Activated CD8-positive, alpha-beta T cell treated with anti-CD3 and anti-CD28 coated beads for 36 hours (primary cell): Measurements from ENCODE around the gene ITK. TPM values are rescaled to one million over a fixed set of nuclear protein-coding genes. Genes with fewer than 3 reads are reported as not detected.

ENCODE experiments used
- ATAC-seq: fragments of 200-7000 bp; cut with Tn5 transposase; one replicate; pipeline ENCODE4 v1.10.0; 2021; ENCODE audit warnings: mild to moderate bottlenecking, moderate library complexity
- CTCF ChIA-PET: fragments of 350-600 bp; sonication (Branson Sonifier 250); formaldehyde crosslinking; loops from one replicate; lab custom pipeline; 2021; ENCODE audit warnings: antibody characterized with exemption; lab: Charles Lee
- POLR2A ChIA-PET: fragments of 350-600 bp; sonication (Branson Sonifier 250); formaldehyde crosslinking; loops from one replicate; lab custom pipeline; 2021; ENCODE audit warnings: antibody characterized with exemption; lab: Charles Lee
- DNase-seq: peaks from one replicate; pipeline ENCODE4 v3.0.0-alpha.2; 2020
- H3K27ac Mint-ChIP-seq: one replicate; pipeline ENCODE4 v1.8.0; 2021; ENCODE audit warnings: mild to moderate bottlenecking, mixed read lengths
- H3K27me3 Mint-ChIP-seq: one replicate; pipeline ENCODE4 v1.8.0; 2021; ENCODE audit warnings: mixed read lengths
- H3K36me3 Mint-ChIP-seq: one replicate; pipeline ENCODE4 v1.8.0; 2021; ENCODE audit warnings: low read depth, mixed read lengths
- H3K4me1 Mint-ChIP-seq: one replicate; pipeline ENCODE4 v1.8.0; 2021; ENCODE audit warnings: low read depth, mixed read lengths
- H3K4me3 Mint-ChIP-seq: one replicate; pipeline ENCODE4 v1.8.0; 2021; ENCODE audit warnings: mild to moderate bottlenecking, moderate library complexity, mixed read lengths
- H3K9me3 Mint-ChIP-seq: one replicate; pipeline ENCODE4 v1.8.0; 2021; ENCODE audit warnings: mixed read lengths
- intact Hi-C: fragments of 100-400 bp; cut with micrococcal nuclease; formaldehyde crosslinking; loops from one replicate; pipeline ENCODE4 v1.10.0; 2022
- total RNA-seq, 2 experiments: library from RNA; stranded (reverse); gene quantifications; one replicate each; pipeline ENCODE4 v1.2.3, GENCODE V29; 2021
- TF ChIP-seq, protein P1 (sequence below): fragments of 200-600 bp; IDR thresholded peaks from one replicate; pipeline ENCODE4 v1.8.0; 2022; ENCODE audit warnings: antibody characterized with exemption, mild to moderate bottlenecking

The ITK gene
- total RNA-seq, 2 experiments from 2014 or later: 229 to 236 TPM

DNA sequence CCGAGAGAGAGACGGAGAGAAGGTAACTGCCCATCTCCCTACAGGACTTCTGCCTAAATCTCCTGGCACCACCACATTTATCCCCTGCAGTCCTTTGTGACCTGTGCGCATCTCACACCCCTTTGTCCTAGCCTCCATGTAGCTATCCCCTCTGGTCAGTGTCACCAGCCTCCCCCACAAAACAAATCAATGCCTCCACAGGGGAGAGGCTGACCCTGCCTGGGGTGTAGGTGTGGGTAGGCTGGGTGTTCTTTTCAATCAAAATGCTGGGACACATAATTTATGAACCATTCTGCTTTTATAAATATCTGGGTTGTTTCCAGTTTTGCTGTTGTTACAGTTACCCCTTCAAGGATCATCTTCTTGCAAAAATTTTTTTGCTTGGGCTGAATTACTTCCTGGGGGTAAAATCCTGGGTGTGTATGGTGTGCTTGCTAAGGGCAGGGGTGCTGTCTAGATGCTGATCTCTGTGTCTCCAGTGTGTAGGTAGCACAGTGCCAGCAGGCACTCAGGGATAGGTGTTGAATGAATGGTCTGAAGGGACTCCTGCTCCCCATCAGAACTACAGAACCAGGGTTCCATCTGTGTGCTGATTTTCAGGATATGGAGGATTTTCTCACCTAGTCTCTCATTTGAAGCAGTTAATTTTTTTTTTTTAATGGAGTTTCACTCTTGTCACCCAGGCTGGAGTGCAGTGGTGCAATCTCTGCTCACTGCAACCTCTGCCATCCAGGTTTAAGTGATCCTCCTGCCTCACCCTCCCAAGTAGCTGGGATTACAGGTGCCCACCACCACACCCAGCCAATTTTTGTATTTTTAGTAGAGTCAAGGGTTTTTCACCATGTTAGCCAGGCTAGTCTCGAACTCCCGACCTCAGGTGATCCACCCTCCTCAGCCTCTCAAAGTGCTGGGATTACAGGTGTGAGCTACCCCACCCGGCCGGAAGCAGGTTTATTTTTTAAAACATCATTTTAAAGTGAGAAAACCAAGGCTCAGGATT lies 14.1 kb upstream of the ITK start, which contains the start of gene GARIN3:
Gene GARIN3 (minus strand): TSS at position 51 of the 1,000 bp plus-strand sequence. CDS start 96 bp downstream, outside the sequence.
- ChIA-PET POLR2A (interaction anchor here (0.6 to 50.1 kb wide), 4 partner anchors 14 to 106 kb away, joined by 3 to 1980 read pairs (median 144); partner anchors contain the start of genes ITK and MED7), CTCF (interaction anchor here (0.9 to 2.5 kb wide), 9 partner anchors 9 to 82 kb away, joined by 3 to 12 read pairs (median 3); partner anchors contain the start of gene ITK)
- peaks cover 68% of the 10 kb centered on the region for H3K4me1 Mint-ChIP-seq
- peak within 1 kb of the TSS; percentile 88 for H3K27ac Mint-ChIP-seq
- peak within 1 kb of the TSS; percentile 56 for H3K4me3 Mint-ChIP-seq
- peaks cover 15% of the 10 kb centered on the region for H3K9me3 Mint-ChIP-seq
- H3K27me3 Mint-ChIP-seq: no peaks in the 10 kb centered on the region
- ATAC-seq (peak; percentile 35), DNase-seq (no peak)
- intact Hi-C loops: no loop called here
- H3K36me3 Mint-ChIP-seq: peaks cover 24% of the 10 kb centered on the region
- TF ChIP-seq, protein P1, sequence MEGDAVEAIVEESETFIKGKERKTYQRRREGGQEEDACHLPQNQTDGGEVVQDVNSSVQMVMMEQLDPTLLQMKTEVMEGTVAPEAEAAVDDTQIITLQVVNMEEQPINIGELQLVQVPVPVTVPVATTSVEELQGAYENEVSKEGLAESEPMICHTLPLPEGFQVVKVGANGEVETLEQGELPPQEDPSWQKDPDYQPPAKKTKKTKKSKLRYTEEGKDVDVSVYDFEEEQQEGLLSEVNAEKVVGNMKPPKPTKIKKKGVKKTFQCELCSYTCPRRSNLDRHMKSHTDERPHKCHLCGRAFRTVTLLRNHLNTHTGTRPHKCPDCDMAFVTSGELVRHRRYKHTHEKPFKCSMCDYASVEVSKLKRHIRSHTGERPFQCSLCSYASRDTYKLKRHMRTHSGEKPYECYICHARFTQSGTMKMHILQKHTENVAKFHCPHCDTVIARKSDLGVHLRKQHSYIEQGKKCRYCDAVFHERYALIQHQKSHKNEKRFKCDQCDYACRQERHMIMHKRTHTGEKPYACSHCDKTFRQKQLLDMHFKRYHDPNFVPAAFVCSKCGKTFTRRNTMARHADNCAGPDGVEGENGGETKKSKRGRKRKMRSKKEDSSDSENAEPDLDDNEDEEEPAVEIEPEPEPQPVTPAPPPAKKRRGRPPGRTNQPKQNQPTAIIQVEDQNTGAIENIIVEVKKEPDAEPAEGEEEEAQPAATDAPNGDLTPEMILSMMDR: no peak

- POLR2A ChIA-PET: interaction anchor here (1.9 to 50.1 kb wide), 3 partner anchors 14 to 34 kb away, joined by 7 to 1980 read pairs (median 280); partner anchors contain the start of genes ITK and MED7
- peak; percentile 75 for ATAC-seq
- intact Hi-C loops: no loop called here
Observed at GRCh38 chr5:157167214-157167621, 13.4 kb upstream of the ITK start.

DNA sequence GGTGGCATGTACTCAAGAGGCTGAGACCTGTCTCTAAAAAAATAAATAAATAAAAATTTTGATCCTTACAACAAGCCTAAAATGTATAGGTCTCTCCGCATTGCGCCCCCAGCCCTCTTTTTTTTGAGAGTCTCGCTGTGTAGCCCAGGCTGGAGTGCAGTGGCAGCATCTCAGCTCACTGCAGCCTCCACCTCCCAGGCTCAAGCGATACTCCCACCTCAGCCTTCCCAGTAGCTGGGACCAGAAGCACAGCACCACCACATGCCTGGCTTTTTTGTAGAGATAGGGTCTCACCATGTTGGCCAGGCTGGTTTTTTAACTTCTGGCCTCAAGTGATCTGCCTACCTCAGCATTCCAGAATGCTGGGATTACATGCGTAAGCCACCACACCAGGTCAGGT lies 12.4 kb upstream of the ITK start:
- ChIA-PET CTCF (interaction anchor here (0.9 to 2.5 kb wide), 7 partner anchors 11 to 160 kb away, joined by 3 to 12 read pairs (median 5); no protein-coding TSS in a partner anchor), POLR2A (interaction anchor here (0.6 to 50.1 kb wide), 6 partner anchors 15 to 133 kb away, joined by 3 to 1980 read pairs (median 5); partner anchors contain the start of genes ITK and MED7)
- Mint-ChIP-seq H3K36me3 (peaks cover 24% of the 10 kb centered on the region), H3K27ac (peak overlapping the region; percentile 68), H3K9me3 (peaks cover 15% of the 10 kb centered on the region), H3K4me1 (peaks cover 78% of the 10 kb centered on the region), H3K27me3 (no peaks in the 10 kb centered on the region), H3K4me3 (no peak overlapping the region)
- no peak for ATAC-seq
- TF ChIP-seq, protein P1: no peak
- DNase-seq: no peak
- intact Hi-C loops: no loop called here

More at GRCh38 chr5:157167214-157167621, 13.4 kb upstream of the ITK start:
- no peaks in the 10 kb centered on the region for H3K27me3 Mint-ChIP-seq
- DNase-seq: peak; percentile 41
- peak overlapping the region; percentile 56 for H3K4me3 Mint-ChIP-seq
- H3K27ac Mint-ChIP-seq: peak overlapping the region; percentile 88
- TF ChIP-seq, protein P1: no peak
- peaks cover 15% of the 10 kb centered on the region for H3K9me3 Mint-ChIP-seq
- H3K4me1 Mint-ChIP-seq: peaks cover 72% of the 10 kb centered on the region
- H3K36me3 Mint-ChIP-seq: peaks cover 24% of the 10 kb centered on the region
- CTCF ChIA-PET: interaction anchor here (0.9 to 2.5 kb wide), 12 partner anchors 8 to 161 kb away, joined by 3 to 12 read pairs (median 4); partner anchors contain the start of gene ITK

- H3K4me3 Mint-ChIP-seq: peak overlapping the region; percentile 62
- TF ChIP-seq, protein P1: no peak
- POLR2A ChIA-PET: interaction anchor here (0.6 to 50.1 kb wide), 5 partner anchors 20 to 559 kb away, joined by 3 to 1980 read pairs (median 6); partner anchors contain the start of genes ITK and MED7
Observed at GRCh38 chr5:157172403-157172802, 8.2 kb upstream of the ITK start.

More at GRCh38 chr5:157172403-157172802, 8.2 kb upstream of the ITK start:
- Mint-ChIP-seq H3K9me3 (peaks cover 15% of the 10 kb centered on the region), H3K27me3 (no peaks in the 10 kb centered on the region), H3K27ac (peak overlapping the region; percentile 93), H3K36me3 (peaks cover 25% of the 10 kb centered on the region), H3K4me1 (peaks cover 82% of the 10 kb centered on the region)
- peak; percentile 92 for ATAC-seq
- DNase-seq: peak; percentile 98
- intact Hi-C loops: loop anchor here (5.0 kb wide), 1 partner anchor 100 kb away; no protein-coding TSS in a partner anchor
- CTCF ChIA-PET: interaction anchor here (0.8 to 6.2 kb wide), 9 partner anchors 10 to 140 kb away, joined by 3 to 39 read pairs (median 4); no protein-coding TSS in a partner anchor
